ENCODE results near the gene PBX1.

DNA sequence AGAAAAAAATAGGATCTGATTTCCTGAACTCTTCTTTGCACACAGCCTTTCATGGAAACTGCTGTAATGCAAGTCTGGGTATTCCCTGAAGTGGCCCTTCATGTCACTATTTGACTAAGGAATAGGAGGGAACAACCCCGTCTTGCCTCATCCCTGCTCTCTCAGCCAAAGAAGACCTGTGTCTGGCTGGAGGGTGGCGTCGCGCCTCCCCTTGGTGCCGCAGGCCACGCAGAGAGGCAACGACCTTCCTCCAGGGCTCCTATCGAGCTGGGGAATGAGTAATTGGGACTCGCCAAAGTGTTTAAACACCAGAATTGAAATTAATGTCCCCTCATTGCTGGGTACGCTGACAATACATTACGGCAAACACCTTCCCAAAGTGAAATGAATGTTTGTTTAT lies 129.8 kb downstream of the PBX1 start:
- TF ChIP-seq, protein P1, sequence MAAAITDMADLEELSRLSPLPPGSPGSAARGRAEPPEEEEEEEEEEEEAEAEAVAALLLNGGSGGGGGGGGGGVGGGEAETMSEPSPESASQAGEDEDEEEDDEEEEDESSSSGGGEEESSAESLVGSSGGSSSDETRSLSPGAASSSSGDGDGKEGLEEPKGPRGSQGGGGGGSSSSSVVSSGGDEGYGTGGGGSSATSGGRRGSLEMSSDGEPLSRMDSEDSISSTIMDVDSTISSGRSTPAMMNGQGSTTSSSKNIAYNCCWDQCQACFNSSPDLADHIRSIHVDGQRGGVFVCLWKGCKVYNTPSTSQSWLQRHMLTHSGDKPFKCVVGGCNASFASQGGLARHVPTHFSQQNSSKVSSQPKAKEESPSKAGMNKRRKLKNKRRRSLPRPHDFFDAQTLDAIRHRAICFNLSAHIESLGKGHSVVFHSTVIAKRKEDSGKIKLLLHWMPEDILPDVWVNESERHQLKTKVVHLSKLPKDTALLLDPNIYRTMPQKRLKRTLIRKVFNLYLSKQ (tag by site-specific recombination; IDR thresholded peaks at IDR 0.05; ENCODE audit: borderline replicate concordance): no peak
- TF ChIP-seq ZNF341 (tag by site-specific recombination; IDR thresholded peaks at IDR 0.05; ENCODE audit: low read depth) (no peak), ZBTB7A (tag by site-specific recombination; IDR thresholded peaks at IDR 0.05; ENCODE audit: low read depth) (no peak), ZNF670 (tag by site-specific recombination; IDR thresholded peaks at IDR 0.05; ENCODE audit: low read depth) (no peak), ZBTB1 (tag by site-specific recombination; IDR thresholded peaks at IDR 0.05) (no peak), YY1 (tag by site-specific recombination; IDR thresholded peaks at IDR 0.05) (no peak), ZEB2 (tag by site-specific recombination; IDR thresholded peaks at IDR 0.05) (no peak), ZNF121 (tag by site-specific recombination; IDR thresholded peaks at IDR 0.05) (no peak), HOXD13 (CRISPR knock-in tag; IDR thresholded peaks at IDR 0.05; ENCODE audit: borderline replicate concordance) (no peak), PRDM1 (tag by site-specific recombination; IDR thresholded peaks at IDR 0.05) (no peak)
- TF ChIP-seq, protein P2, sequence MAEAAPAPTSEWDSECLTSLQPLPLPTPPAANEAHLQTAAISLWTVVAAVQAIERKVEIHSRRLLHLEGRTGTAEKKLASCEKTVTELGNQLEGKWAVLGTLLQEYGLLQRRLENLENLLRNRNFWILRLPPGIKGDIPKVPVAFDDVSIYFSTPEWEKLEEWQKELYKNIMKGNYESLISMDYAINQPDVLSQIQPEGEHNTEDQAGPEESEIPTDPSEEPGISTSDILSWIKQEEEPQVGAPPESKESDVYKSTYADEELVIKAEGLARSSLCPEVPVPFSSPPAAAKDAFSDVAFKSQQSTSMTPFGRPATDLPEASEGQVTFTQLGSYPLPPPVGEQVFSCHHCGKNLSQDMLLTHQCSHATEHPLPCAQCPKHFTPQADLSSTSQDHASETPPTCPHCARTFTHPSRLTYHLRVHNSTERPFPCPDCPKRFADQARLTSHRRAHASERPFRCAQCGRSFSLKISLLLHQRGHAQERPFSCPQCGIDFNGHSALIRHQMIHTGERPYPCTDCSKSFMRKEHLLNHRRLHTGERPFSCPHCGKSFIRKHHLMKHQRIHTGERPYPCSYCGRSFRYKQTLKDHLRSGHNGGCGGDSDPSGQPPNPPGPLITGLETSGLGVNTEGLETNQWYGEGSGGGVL (tag by site-specific recombination; IDR thresholded peaks at IDR 0.05): no peak
- TF ChIP-seq, protein P3, sequence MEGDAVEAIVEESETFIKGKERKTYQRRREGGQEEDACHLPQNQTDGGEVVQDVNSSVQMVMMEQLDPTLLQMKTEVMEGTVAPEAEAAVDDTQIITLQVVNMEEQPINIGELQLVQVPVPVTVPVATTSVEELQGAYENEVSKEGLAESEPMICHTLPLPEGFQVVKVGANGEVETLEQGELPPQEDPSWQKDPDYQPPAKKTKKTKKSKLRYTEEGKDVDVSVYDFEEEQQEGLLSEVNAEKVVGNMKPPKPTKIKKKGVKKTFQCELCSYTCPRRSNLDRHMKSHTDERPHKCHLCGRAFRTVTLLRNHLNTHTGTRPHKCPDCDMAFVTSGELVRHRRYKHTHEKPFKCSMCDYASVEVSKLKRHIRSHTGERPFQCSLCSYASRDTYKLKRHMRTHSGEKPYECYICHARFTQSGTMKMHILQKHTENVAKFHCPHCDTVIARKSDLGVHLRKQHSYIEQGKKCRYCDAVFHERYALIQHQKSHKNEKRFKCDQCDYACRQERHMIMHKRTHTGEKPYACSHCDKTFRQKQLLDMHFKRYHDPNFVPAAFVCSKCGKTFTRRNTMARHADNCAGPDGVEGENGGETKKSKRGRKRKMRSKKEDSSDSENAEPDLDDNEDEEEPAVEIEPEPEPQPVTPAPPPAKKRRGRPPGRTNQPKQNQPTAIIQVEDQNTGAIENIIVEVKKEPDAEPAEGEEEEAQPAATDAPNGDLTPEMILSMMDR (tag by site-specific recombination; IDR thresholded peaks at IDR 0.05): no peak
- TF ChIP-seq, protein P4, sequence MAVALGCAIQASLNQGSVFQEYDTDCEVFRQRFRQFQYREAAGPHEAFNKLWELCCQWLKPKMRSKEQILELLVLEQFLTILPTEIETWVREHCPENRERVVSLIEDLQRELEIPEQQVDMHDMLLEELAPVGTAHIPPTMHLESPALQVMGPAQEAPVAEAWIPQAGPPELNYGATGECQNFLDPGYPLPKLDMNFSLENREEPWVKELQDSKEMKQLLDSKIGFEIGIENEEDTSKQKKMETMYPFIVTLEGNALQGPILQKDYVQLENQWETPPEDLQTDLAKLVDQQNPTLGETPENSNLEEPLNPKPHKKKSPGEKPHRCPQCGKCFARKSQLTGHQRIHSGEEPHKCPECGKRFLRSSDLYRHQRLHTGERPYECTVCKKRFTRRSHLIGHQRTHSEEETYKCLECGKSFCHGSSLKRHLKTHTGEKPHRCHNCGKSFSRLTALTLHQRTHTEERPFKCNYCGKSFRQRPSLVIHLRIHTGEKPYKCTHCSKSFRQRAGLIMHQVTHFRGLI (tag by site-specific recombination; IDR thresholded peaks at IDR 0.05): no peak
